ENCODE results near the gene MYH8.

Gene MYH8

DNA sequence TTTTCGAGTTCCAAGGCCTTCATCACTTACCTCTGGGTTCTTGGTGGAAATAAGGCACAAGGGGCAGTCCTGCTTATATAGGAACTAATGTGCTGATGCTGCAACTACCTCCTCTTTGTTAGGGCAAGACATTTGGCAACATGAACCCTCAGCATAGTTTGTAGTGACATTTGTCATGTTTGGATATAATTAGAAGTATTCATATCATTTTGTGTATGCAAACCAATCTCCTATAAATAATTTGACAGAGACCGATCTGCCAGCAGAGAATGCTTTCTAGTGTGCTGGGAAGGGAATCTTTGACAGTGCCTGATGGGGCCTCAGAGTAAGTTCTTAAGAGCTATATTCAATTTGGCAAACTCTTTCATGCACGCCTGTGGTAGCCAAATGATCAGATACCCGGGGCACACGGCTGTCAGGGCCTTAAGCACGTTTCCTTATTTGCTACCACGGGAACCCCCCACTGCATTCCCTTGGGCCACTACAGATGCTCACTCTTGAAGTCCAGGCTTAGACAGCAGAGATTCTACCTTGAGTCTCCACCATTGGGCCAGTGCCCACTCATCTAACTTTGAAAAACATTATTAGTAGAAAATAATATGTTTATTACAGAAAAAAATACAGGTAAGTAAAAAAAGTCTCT lies at the start of gene MYH8:
Gene MYH8, minus strand, starts transcription at position 51 of the 643 bp plus-strand sequence. CDS start 1,723 bp downstream, outside the sequence.
- no peak for DNase-seq (ENCODE audit: low spot score)
- no peak for FAIRE-seq

DNA sequence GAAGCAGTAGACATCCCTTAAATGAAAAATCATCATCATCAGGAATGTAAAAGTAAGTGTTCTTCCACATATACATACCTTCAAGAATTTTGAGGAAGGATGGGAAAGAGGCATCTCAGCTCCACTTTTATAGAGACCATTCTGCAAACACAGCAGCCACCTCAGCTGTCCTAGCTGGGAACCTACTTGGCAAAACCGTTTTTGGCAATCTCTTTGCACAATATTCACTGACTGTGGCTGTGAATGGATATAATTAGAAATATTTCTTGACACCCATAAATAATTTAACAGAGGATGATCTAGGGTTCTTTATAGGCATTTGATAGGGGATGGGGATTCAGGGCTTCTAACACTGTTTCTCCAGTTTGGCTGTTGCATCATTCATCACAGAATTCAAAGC lies 47.7 kb upstream of the MYH8 start, which contains the start of gene MYH4:
Gene MYH4, minus strand, starts transcription at position 101 of the 400 bp plus-strand sequence. CDS start 2,814 bp downstream, outside the sequence.
- FAIRE-seq: no peak
- no peak for DNase-seq (ENCODE audit: low spot score)

DNA sequence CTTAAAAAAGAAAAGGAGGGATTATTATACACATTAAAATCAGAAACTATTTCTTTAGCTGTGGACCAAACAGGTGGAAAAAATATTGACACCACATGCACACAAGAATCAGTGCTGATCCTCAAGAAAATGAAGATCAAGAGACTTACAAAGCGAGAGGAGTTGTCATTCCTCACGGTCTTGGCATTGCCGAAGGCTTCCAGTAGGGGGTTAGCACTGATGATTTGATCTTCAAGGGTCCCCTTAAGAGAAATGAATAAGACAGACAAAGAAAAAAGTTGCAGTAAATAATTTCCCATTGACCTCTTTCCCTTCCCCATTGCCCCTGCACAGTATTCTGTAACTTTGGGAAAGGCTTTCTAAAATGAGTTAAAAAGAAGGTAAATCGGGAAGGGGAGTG lies 41.7 kb upstream of the MYH8 start:
- FAIRE-seq (no peak), DNase-seq (ENCODE audit: low spot score) (no peak)

DNA sequence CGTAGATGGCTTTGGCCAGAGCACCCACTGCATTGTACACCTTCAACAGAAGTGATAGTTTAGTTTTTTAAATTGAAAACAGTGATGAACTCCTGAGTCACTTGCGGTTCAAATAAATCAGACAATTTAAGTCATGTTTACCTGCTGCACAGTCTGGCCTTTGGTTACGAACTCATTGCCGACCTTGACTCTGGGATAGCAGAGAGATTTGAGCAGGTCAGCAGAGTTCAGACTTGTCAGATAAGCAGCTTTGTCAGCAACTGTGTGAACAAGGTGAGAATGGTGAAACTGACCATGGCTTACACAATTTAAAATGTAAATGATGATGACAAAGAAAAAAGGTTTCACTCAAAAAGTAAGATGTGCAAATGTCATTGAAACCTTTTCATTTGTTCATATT lies 38.3 kb upstream of the MYH8 start:
- DNase-seq (ENCODE audit: low spot score): no peak

DNA sequence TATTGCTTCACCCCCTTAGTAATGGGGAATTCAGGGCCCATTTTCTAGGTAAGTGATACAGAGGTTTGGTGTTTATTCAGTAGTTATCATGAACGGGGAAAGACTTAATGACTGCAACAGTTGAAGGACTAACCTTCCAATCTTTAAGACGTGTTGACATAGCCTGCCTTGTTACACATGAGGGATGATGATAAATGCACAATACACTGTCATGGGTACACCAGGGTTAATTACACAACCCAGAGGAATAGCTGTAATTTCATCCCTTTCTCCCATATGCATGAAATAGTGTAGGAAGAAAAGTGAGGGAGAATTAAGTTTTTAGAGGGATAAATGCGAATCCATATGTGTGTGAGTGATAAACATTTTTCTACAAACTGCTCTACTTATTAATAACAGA lies 37.0 kb upstream of the MYH8 start:
- DNase-seq (ENCODE audit: low spot score) (no peak), FAIRE-seq (no peak)

More for the DNA sequence above, 38.3 kb upstream of the MYH8 start:
- FAIRE-seq: no peak

DNA sequence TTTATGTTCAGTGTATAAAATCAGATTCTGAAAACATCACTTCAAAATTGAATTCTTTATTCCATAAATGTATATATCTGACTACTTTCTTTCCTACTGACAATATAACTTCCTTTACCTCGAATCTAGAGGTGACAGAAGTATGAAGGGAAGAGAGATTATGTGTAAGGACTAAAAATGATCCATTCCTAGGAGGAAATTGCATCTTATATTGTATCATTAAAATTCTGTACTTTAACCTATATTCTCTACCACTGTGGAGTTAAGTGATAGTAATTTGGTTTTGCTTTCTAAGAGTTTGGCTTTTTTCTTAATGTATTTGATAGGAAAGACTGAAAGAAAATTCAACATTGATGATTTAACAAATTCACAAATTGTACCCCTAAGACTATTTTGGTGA lies 36.2 kb upstream of the MYH8 start:
- FAIRE-seq: no peak
- DNase-seq (ENCODE audit: low spot score): no peak

DNA sequence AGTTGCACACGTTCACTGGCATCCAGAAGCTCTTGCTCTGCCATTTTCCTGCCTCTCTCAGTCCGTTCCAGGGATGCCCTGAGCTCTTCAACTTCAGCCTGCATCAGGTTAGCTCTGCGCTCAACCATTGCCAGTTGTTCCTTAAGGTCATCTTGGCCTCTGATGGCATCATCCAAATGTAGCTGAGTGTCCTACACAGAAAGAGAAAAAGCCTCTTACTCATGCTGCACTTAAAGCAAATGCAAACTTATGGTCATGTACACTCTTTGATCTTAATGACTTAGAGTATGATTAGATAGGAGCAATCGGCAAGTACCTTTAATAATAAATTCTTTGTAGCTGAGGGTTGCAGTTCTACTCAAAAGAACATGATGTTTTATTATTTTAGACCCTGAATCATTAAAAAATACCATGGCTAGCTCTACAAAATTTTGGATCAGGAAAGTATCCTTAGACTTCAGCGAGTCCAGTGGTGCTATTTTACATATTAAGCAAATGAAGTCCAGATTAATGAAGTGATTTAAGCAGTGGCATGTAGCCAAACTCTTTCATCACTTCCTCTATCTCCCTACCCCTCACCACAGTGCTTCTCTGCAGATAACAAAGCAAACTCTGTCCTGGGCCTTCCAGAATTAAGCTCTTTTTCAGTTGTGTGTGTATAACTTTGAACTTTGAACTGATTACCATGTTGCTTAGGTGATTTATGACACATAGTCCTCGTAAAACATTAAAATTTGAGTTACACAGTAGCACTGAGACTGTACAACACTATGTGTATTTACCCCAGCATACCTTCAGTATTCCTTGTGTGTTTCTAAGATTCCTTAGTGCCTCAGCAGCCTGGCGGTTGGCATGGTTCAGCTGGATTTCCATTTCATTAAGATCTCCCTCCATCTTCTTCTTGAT lies 25.5 kb upstream of the MYH8 start:
- FAIRE-seq: no peak

DNA sequence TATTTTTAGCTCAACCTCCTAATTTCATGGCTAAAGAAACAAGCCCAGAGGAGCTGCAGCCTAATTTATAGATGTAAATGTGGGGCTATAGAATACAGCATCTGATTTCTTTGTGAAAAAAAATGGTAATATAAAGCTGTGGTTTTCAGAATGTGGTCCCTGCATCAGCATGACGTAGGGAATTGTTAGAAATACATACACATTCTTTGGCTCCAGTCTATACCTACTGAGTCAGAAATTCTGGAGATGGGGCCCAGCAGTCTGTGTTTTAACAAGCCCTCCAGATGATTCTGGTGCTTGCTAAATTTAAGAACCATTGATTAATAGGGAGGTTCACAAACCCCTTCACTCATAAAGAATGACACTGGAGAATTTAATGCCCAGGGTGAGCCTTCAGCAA lies 18.1 kb upstream of the MYH8 start:
- FAIRE-seq (no peak), DNase-seq (ENCODE audit: low spot score) (no peak)

More for the DNA sequence above, 25.5 kb upstream of the MYH8 start:
- no peak for DNase-seq (ENCODE audit: low spot score)

DNA sequence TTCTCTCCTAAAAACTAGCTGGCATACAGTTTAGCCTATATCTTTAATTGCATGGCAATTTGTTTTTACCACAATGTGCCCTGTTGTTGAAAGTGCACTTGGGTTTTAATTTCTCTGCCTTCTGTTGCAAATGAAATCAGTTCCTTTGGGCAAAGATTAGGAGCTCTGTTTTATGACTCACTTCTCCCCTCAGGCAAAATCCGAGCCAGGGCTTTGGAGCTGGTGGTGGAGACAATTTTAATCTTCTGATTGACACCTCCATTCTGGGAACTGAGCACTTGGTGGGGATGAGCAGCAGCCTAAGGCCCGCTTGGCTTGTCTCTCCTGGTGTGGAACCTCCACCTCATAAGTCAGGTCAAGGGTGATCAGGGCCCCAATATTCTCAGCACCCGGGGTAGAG lies 13.3 kb upstream of the MYH8 start:
- FAIRE-seq (no peak), DNase-seq (ENCODE audit: low spot score) (no peak)

DNA sequence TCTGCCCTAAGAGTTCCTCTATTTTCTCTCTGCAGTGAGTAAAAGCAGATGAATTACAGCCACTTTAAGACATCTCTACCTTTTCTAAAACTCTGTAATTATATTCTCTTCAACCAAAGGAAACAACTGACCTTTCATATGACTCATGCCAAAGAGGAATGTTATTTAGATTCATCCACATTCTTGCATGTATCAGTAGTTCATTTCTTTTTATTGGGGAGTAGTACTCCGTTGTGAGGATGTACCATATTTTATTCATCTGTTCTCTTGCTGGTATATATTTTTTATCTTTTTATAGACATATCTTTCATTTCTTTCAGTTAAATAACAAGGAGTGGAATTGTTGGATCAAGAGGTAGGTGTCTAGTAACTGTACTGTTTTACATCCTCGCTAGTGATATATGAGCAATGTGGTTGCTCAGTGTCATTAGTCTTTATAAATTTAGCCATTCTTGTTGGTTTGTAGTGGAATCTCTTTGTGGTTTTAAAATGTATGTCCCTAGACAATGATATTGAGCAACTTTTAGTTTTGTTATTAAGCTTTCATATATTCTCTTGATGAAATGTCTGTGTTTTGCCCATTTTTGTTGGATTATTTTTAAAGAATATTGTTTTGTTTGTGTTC lies 7.8 kb upstream of the MYH8 start:
- DNase-seq (ENCODE audit: low spot score): no peak
- FAIRE-seq: no peak

DNA sequence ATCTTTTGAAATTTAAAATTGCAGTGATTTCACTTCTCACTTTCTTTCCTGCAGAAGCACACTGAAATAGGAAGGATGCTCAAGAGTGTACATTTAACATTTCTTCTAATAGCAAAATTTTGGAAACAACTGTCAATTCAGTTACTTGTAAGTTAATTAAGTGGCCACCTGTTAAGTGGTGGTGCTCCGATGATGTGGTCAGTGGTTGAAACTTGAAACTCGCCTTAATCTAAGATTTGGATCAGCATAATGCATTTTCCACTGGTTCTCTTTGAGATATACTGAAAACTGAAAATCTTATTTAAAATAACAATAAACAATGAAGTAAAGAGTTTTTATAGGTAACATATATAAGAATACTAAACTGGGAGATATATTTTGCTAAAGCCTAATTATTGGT lies 7.0 kb upstream of the MYH8 start:
- no peak for FAIRE-seq
- DNase-seq (ENCODE audit: low spot score): no peak

DNA sequence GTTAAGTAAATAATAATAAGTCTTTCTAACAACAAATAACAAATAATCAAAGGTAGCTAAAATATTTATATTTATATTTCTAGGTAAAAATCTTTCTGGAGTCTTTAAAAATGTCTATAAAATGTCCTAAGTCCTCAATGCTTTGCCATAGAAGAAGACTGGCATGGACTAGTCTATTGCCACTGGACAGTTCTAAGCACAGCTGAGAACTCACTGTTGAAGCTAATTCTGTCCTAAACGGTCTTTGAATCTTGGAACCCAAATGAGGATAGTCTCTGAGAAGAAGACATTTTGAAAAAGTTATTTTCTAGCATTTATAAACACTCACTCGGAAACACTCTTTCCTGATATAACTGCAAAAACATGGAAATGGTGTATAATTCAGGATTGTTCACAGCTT lies 539 bp downstream of the MYH8 start:
- FAIRE-seq: no peak
- no peak for DNase-seq (ENCODE audit: low spot score)

DNA sequence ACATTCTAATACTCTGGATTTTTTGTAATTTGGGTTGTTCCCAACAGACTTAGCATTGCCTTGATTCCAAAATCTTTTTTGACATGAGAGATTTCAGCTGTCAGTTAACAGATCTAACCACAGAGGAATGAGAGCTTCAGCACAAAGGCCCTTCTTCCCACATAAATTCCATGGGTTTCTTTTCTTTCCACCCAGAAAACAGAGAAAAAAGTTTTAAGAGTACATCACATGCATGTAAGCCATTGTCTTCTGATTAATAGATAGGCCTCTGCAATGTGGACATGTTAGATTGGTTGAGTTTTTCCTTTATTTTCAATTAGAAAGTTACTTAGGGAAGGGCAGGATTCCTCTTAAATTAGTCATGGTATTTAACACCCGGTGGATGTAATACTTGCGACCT lies 939 bp downstream of the MYH8 start:
- FAIRE-seq: no peak
- DNase-seq (ENCODE audit: low spot score): no peak

DNA sequence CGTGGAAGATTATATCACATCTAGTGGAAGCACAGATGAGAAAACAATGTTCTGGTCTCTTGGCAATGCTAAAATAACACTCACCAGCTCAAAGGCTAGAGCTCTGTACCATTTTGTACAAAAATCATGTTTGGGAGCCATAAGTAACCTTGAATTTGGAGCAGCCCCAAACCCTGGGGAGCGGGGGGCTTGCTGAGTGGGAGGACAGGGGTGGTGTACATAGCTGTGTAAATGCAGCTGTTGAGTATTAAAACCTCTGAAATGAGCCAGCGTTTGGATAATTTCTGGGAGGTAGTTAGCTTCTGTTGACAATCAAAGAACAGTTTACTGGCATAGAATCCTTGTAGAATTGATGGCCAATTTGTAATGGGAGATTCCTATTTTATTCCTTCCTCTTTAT lies 4.3 kb downstream of the MYH8 start:
- FAIRE-seq: no peak
- no peak for DNase-seq (ENCODE audit: low spot score)

DNA sequence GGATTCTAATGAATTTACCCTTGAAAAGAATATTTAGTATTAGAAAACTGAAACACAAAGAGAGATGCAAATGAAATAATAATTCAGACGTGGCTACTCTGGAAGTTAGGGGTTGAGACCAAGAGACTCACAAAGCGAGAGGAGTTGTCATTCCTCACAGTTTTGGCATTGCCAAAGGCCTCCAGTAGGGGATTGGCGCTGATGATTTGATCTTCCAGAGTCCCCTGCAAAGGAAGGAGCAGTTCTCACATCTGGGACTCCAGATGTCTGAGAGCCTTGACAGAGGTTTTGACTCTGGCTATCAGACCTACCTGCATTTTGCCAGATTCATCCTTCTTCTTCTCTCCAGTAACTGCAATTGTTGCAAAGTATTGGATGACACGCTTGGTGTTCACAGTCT lies 6.6 kb downstream of the MYH8 start:
- no peak for DNase-seq (ENCODE audit: low spot score)
- no peak for FAIRE-seq

DNA sequence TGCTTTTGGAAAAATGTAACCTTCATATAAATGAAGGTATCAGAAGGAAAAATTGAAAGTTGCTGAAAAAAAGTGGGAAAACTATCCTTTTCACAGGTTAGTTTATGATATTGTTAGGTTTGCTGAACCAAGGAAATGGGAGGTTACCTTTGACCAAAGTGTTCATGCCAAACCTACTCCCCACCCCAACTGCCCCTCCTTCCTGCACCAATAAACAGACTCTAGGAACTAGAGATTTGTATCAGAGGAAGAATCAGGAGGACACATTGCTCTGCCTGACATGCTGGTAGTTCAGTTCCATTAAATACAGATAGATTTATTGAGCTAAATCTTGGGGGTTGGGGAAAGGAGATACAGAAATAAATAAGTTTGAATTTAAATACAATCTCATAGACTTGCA lies 18.2 kb downstream of the MYH8 start:
- DNase-seq (ENCODE audit: low spot score) (no peak), FAIRE-seq (no peak)

DNA sequence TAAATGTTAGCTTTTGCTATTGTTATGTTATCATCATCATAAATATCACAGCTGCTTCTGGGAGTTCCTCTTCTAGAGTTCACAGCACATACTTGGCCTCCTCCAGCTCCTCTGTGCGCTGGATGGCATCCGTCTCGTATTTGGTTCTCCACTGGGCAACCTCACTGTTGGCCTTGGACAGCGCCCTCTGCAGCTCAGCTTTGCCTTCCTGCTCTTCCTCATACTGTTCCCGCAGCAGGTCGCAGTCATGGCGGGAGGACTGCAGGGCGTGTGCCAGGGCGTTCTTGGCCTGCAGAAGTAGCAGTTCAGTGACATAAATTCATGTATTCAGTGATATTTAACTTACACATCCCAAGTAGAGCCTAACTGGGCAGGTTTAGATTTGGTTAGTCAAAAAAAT lies 23.4 kb downstream of the MYH8 start:
- DNase-seq (ENCODE audit: low spot score): no peak
- no peak for FAIRE-seq

DNA sequence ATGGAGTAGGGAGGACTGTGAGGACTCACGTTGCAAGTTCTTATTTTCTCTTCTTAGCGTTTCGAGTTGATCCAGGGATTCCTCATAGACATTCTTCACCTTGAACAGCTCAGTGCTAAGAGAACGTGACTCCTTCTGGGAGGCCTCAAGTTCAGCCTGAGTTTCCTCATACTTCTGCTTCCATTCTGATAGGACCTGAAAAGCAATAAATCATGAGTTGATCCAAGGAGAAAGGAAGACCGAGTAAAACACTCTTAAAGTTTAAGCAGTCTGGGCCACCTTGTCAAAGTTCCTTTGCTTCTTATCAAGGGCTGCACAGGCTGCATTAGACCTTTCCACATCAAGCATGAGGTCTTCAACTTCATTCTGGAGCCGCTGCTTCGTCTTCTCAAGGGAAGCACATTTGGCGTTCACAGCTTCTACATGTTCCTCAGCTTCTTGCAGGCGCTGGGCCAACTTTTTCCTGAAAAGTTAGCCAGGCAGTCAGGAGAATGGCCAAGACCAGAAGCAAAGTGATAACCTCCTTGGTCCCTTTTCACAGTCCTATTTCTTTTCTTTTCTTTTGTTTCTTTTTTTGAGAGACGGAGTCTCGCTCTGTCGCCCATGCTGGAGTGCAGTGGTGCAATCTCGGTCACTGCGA lies 25.1 kb downstream of the MYH8 start:
- FAIRE-seq: no peak

DNA sequence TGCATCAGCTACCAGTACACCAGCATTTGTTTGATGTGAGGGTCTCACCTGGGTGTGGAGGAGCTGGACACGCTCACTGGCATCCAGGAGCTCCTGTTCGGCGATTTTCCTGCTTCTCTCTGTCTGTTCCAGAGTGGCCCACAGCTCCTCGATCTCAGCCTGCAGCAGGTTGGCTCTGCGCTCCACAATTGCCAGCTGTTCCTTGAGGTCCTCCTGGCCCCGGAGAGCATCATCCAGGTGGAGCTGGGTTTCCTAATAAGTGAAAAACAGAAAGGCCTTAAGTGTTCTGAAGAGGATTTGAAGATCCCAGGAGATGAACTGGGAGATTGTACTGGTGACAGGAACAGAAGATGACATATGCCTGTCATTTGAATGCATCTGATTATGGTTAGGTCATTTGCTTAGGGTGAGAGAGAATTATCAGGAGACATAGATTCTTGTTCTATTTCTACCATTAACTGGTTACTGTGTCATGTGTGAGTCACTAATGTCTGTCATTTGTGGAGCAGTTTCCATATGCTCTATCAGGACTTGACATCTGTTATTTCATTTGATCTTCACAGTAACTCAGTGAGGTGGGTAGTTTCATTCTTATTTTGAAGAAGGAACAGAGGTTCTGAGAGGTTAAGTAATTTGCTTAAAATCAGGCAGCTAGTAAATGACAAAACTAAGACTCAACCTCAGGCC lies 27.4 kb downstream of the MYH8 start:
- no peak for DNase-seq (ENCODE audit: low spot score)
- FAIRE-seq: no peak

More for the DNA sequence above, 25.1 kb downstream of the MYH8 start:
- no peak for DNase-seq (ENCODE audit: low spot score)

DNA sequence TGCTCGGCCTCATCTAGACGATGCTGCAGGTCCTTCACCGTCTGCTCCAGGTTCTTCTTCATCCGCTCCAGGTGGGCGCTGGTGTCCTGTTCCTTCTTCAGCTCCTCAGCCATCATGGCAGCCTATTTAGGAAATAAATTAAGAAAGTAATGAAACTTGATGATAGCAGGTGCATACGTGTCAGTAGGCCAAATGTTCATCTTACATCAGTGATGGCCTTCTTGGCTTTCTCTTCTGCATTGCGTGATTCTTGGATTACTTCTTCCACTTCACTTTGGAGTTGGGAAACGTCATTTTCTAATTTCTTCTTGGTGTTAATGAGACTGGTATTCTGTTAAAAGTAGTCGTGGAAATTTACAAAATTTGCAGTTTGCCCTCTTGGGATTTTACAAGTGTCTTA lies 28.9 kb downstream of the MYH8 start:
- FAIRE-seq (no peak), DNase-seq (ENCODE audit: low spot score) (no peak)

DNA sequence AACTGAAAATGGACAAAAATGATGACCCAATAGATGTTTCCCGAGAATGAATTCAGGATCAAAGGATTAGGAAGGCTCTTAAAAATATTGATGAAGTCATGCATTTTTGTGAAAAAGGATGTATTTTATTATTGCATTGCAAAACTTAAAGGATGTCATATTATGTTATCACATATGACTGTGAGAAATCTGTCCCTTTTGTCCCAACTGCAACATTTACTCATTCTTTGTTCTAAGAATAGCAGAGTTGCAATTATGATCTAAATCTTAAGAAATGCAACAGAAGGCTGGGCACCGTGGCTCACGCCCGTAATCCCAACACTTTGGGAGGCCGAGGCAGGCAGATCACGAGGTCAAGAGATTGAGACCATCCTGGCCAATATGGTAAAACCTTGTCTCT lies 35.9 kb downstream of the MYH8 start:
- DNase-seq (ENCODE audit: low spot score): no peak
- FAIRE-seq: no peak
